Type B pancreatic cell (in vitro differentiated cells): Measurements from ENCODE around the gene IFI35. TPM values are rescaled to one million over a fixed set of nuclear protein-coding genes. Genes with fewer than 3 reads are reported as not detected.
"Not testable (repeated sequence)": the region's sequence is repeated elsewhere in the genome, so short reads cannot be mapped to it uniquely, and the experiment has no call there.

ENCODE experiments used
- DNase-seq: peaks from one replicate; pipeline ENCODE4 v3.0.0; 2021; ENCODE audit warnings: mixed read lengths; ENCODE audit not compliant: unreplicated experiment; ENCODE audit errors: extremely low spot score
- H3K27ac Mint-ChIP-seq: 2 replicates; pipeline ENCODE4 v1.8.0; 2021; ENCODE audit warnings: mild to moderate bottlenecking, mixed read lengths
- H3K27me3 Mint-ChIP-seq: 2 replicates; pipeline ENCODE4 v1.8.0; 2021; ENCODE audit warnings: mixed read lengths
- H3K36me3 Mint-ChIP-seq: 2 replicates; pipeline ENCODE4 v1.8.0; 2021; ENCODE audit warnings: mixed read lengths
- H3K4me1 Mint-ChIP-seq: one replicate; pipeline ENCODE4 v1.8.0; 2021; ENCODE audit warnings: mixed read lengths; ENCODE audit not compliant: unreplicated experiment
- H3K4me3 Mint-ChIP-seq: 2 replicates; pipeline ENCODE4 v1.8.0; 2021; ENCODE audit warnings: mild to moderate bottlenecking, mixed read lengths
- H3K9me3 Mint-ChIP-seq: 2 replicates; pipeline ENCODE4 v1.8.0; 2021; ENCODE audit warnings: mixed read lengths
- CTCF ChIP-seq: fragments of 200-600 bp; sonication (generic); conservative IDR thresholded peaks from 2 replicates; pipeline ENCODE4 v1.5.0; 2021; ENCODE audit warnings: antibody characterized with exemption, mild to moderate bottlenecking
- total RNA-seq: library from RNA; stranded (reverse); gene quantifications from 2 replicates; pipeline ENCODE4 v1.2.1, GENCODE V29; 2021; ENCODE audit warnings: low replicate concordance

The IFI35 gene
- total RNA-seq, 1 donor from 2014 or later: 6.6 TPM

- H3K9me3 Mint-ChIP-seq: no peaks in the 10 kb centered on the region
- H3K36me3 Mint-ChIP-seq: peaks cover 13% of the 10 kb centered on the region
- H3K4me3 Mint-ChIP-seq: peak overlapping the region; percentile 99
- peaks cover 16% of the 10 kb centered on the region for H3K4me1 Mint-ChIP-seq
- TF ChIP-seq CTCF: no peak
- DNase-seq: no peak
- H3K27me3 Mint-ChIP-seq: no peaks in the 10 kb centered on the region
- peak overlapping the region; percentile 99 for H3K27ac Mint-ChIP-seq
These were observed 9.1 kb upstream of the IFI35 start for GRCh38 chr17:42997390-42997983.

GRCh38 chr17:42997984-42998938 is 8.3 kb upstream of the IFI35 start, which contains the start of gene RPL27:
Gene RPL27, plus strand, starts transcription at chr17:42998419. Its CDS starts 332 bp downstream, at chr17:42998751.
- peak within 1 kb of the TSS; percentile 99 for H3K27ac Mint-ChIP-seq
- TF ChIP-seq CTCF: peak; percentile 87
- no peaks in the 10 kb centered on the region for H3K27me3 Mint-ChIP-seq
- no peaks in the 10 kb centered on the region for H3K9me3 Mint-ChIP-seq
- H3K4me3 Mint-ChIP-seq: peak within 1 kb of the TSS; percentile 99
- H3K4me1 Mint-ChIP-seq: peaks cover 16% of the 10 kb centered on the region
- H3K36me3 Mint-ChIP-seq: peaks cover 13% of the 10 kb centered on the region
- DNase-seq: peak; percentile 95

GRCh38 chr17:42999003-42999525 is 7.5 kb upstream of the IFI35 start:
- no peaks in the 10 kb centered on the region for H3K9me3 Mint-ChIP-seq
- no peak for DNase-seq
- peaks cover 16% of the 10 kb centered on the region for H3K4me1 Mint-ChIP-seq
- H3K4me3 Mint-ChIP-seq: peak overlapping the region; percentile 99
- no peak for TF ChIP-seq CTCF
- no peaks in the 10 kb centered on the region for H3K27me3 Mint-ChIP-seq
- H3K27ac Mint-ChIP-seq: peak overlapping the region; percentile 99
- peaks cover 13% of the 10 kb centered on the region for H3K36me3 Mint-ChIP-seq

- not testable (repeated sequence) for DNase-seq, H3K27me3 Mint-ChIP-seq, H3K9me3 Mint-ChIP-seq, H3K4me3 Mint-ChIP-seq
- Mint-ChIP-seq H3K4me1 (peaks cover 16% of the 10 kb centered on the region), H3K27ac (peak overlapping the region; percentile 48), H3K36me3 (peaks cover 13% of the 10 kb centered on the region)
These were observed 5.7 kb upstream of the IFI35 start for GRCh38 chr17:43000894-43001293.

GRCh38 chr17:43003542-43004172 is 2.9 kb upstream of the IFI35 start:
- DNase-seq: no peak
- H3K4me3 Mint-ChIP-seq: no peak overlapping the region
- no peaks in the 10 kb centered on the region for H3K27me3 Mint-ChIP-seq
- H3K9me3 Mint-ChIP-seq: no peaks in the 10 kb centered on the region
- peaks cover 13% of the 10 kb centered on the region for H3K36me3 Mint-ChIP-seq
- peaks cover 17% of the 10 kb centered on the region for H3K4me1 Mint-ChIP-seq
- no peak for TF ChIP-seq CTCF
- H3K27ac Mint-ChIP-seq: peak overlapping the region; percentile 25
